ENCODE data around the gene MPZ.

The MPZ gene

GRCh38 chr1:161297415-161297814 is 12.4 kb downstream of the MPZ start:
- no peak for DNase-seq (ENCODE audit: low read depth, low spot score)
- POLR2A ChIA-PET = no interaction called here
- H3K4me3 ChIP-seq (ENCODE audit: low read depth, low read length) = no peak overlapping the region
- CTCF ChIA-PET = interaction anchor here (1.0 to 2.2 kb wide), 2 partner anchors 11 to 71 kb away, joined by 3 to 10 read pairs; partner anchors contain the start of gene TOMM40L
- no peak for TF ChIP-seq CTCF (IDR thresholded peaks at IDR 0.05; ENCODE audit: insufficient read depth, low read length, missing control alignments)

DNA sequence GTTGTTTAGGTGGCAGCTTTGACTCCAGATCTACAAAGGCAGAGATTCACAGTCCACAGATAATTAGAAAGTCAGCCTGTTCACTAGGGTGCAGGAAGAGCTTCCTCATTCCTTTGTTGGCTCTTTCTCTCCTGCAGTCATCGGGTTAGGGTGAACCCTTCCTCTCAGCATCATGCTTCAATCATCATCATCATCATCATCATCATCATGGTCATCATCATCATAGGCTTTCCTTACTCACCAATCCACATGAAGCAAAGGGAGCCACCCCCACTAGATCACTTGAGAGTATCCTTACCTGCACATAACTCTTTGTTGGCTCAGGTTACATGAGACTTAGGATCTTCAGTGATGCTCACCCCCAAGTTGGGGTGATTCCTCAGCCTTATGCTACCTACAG is 19.0 kb downstream of the MPZ start:
- H3K4me3 ChIP-seq (ENCODE audit: low read depth, low read length) = no peak overlapping the region
- POLR2A ChIA-PET = no interaction called here
- no peak for DNase-seq (ENCODE audit: low read depth, low spot score)
- CTCF ChIA-PET = interaction anchor here (0.6 to 7.5 kb wide), 31 partner anchors 8 to 99 kb away, joined by 3 to 191 read pairs (median 7); partner anchors contain the start of genes APOA2, PCP4L1, SDHC and TOMM40L
- TF ChIP-seq CTCF (IDR thresholded peaks at IDR 0.05; ENCODE audit: insufficient read depth, low read length, missing control alignments) = no peak

GRCh38 chr1:161287482-161288054 is 22.2 kb downstream of the MPZ start:
- POLR2A ChIA-PET = no interaction called here
- CTCF ChIA-PET = interaction anchor here (1.4 to 3.2 kb wide), 2 partner anchors 9 to 60 kb away, joined by 5 to 26 read pairs; partner anchors contain the start of gene TOMM40L
- no peak overlapping the region for H3K4me3 ChIP-seq (ENCODE audit: low read depth, low read length)
- no peak for DNase-seq (ENCODE audit: low read depth, low spot score)
- no peak for TF ChIP-seq CTCF (IDR thresholded peaks at IDR 0.05; ENCODE audit: insufficient read depth, low read length, missing control alignments)

DNA sequence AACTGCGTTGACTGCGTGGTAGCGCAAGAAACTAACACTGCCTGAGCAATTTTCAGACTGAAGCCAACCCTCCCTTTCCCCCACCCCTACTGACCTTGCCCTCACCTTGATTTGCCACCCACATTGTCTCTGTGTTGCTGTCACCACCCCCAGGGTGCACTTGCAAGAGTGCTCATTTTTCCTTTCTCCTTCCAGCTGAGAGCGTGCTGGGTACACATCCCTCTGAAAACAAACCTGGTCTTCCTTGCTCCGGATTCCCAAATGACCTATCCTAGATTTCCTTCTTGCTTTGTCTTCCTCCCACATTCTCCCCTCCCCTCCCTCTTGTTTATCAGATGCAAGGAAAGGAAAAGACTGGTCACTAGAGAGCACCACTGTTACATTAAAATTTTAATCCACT is 24.2 kb downstream of the MPZ start:
- H3K4me3 ChIP-seq (ENCODE audit: low read depth, low read length) = no peak overlapping the region
- no peak for TF ChIP-seq CTCF (IDR thresholded peaks at IDR 0.05; ENCODE audit: insufficient read depth, low read length, missing control alignments)
- DNase-seq (ENCODE audit: low read depth, low spot score) = no peak
- ChIA-PET POLR2A (no interaction called here), CTCF (interaction anchor here (3.2 kb wide), 1 partner anchor 58 kb away, joined by 26 read pairs; the partner anchor contains the start of gene TOMM40L)

DNA sequence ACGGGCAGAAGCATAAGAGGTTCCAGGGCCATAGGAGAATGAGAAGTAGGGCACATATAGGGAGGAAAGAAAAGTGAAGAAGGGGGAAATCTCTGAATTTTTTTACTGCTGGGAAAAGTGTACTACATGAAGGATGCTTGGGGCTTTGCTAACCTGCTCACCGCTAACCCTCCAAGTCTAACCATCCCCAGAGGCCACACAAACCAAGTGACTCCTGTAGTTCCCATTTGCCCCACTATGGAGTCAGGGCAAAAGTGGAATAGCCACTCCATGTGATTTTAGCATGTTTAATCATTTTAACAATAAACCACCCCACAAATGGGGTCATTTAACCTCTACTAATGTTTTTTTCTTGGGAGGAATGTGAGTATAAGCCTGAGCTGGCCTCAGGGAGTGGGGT is 24.7 kb downstream of the MPZ start:
- H3K4me3 ChIP-seq (ENCODE audit: low read depth, low read length) = no peak overlapping the region
- no peak for TF ChIP-seq CTCF (IDR thresholded peaks at IDR 0.05; ENCODE audit: insufficient read depth, low read length, missing control alignments)

DNA sequence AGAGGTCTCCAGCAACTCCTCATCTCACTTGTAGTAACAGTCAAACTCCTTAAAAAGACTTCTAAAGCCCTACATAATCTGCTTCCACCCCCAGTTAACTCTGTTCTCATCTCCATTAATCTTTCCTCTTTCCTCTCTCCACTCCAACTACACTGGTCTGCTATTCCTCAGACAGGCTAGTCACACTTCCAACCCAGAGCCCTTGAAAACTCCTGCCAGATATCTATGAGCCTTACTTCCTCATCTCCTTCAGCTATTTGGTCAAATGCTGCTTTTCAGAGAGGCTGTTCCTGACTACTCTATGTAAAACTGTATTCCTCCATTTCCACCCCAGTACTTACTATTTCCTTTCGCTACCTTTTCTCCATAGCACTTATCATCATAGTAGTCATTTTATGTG is 26.8 kb downstream of the MPZ start:
- no peak for DNase-seq (ENCODE audit: low read depth, low spot score)
- TF ChIP-seq CTCF (IDR thresholded peaks at IDR 0.05; ENCODE audit: insufficient read depth, low read length, missing control alignments) = no peak
- CTCF ChIA-PET = interaction anchor here (0.7 to 3.2 kb wide), 5 partner anchors 9 to 72 kb away, joined by 3 to 28 read pairs (median 8); partner anchors contain the start of gene TOMM40L
- H3K4me3 ChIP-seq (ENCODE audit: low read depth, low read length) = no peak overlapping the region
- POLR2A ChIA-PET = no interaction called here

More for the DNA sequence above, 24.7 kb downstream of the MPZ start:
- ChIA-PET POLR2A (no interaction called here), CTCF (interaction anchor here (1.0 to 3.2 kb wide), 3 partner anchors 13 to 58 kb away, joined by 3 to 26 read pairs (median 24); partner anchors contain the start of gene TOMM40L)
- no peak for DNase-seq (ENCODE audit: low read depth, low spot score)

All from AG04449 (cell line).